Pancreas (tissue), 10 donors: ENCODE measurements around the gene PADI2. TPM values are rescaled to one million over a fixed set of nuclear protein-coding genes. Genes with fewer than 3 reads are reported as not detected.

Experiments used
- ATAC-seq, 4 donors: fragments of 200-7000 bp; cut with Tn5 transposase; one replicate each; pipeline versions ENCODE4 v1.8.0 to v1.9.1; 2020; ENCODE audit warnings: mild to moderate bottlenecking in 4 of 4, moderate library complexity in 4 of 4
- DNase-seq, 6 donors: peaks; one replicate each; pipeline ENCODE4 v3.0.0-alpha.2; 2020
- FAIRE-seq: peaks from 2 replicates; lab custom pipeline; 2012; peaks lifted over from hg19 to GRCh38; lab: Jason Lieb, UNC
- H3K27ac ChIP-seq, 4 donors: fragments of 200-600 bp; sonication (generic); 1 replicate in 3 of 4; 2 replicates in 1 of 4; pipeline versions ENCODE4 v1.5.0 to v1.8.0; 2020
- H3K27me3 ChIP-seq, 4 donors: fragments of 200-600 bp; one replicate each; pipeline ENCODE4 v1.8.0; 2021
- H3K36me3 ChIP-seq, 3 donors: fragments of 200-600 bp; sonication (generic) in 1 of 3; one replicate each; pipeline versions ENCODE4 v1.5.0 to v1.8.0; 2020 to 2021
- H3K4me1 ChIP-seq, 3 donors: fragments of 200-600 bp; one replicate each; pipeline ENCODE4 v1.8.0; 2021
- H3K4me3 ChIP-seq, 4 donors: fragments of 200-600 bp; sonication (generic) in 2 of 4; one replicate each; pipeline versions ENCODE4 v1.5.0 to v1.8.0; 2020 to 2021
- H3K9me3 ChIP-seq, 4 donors: fragments of 200-600 bp; one replicate each; pipeline ENCODE4 v1.8.0; 2021
- whole genome bisulfite sequencing, 2 donors: extraction: QIAGEN DNeasy Blood & Tissue Kit; methylation state at CpG; one replicate each; pipeline ENCODE4 v1.1.7; 2013; 5-methylcytosine and 5-hydroxymethylcytosine counted together
- intact Hi-C, 3 donors: fragments of 100-400 bp; cut with DNase I; formaldehyde crosslinking; loops; one replicate each; pipeline versions ENCODE4 v1.11.1 to v1.14.2; 2022
- polyA plus RNA-seq, 2 donors: library from polyadenylated mRNA; stranded (reverse); fragments of 200-250 nt; gene quantifications; one replicate each; pipeline ENCODE4 v1.2.3, GENCODE V29; 2013
- total RNA-seq, 6 donors: library from RNA; stranded (reverse); fragmentation: NEBNext Ultra II Directional in 4 of 6; extraction: Animal tissue kit (Norgen Biotek cat#: 25700) in 4 of 6; gene quantifications; one replicate each; pipeline versions ENCODE4 v1.2.1 to v1.2.4, GENCODE V29; 2021 to 2023
- TF ChIP-seq, protein P1 (sequence below), 4 donors: fragments of 200-600 bp; sonication (generic) in 3 of 4; IDR thresholded peaks; one replicate each; pipeline versions ENCODE4 v1.5.0 to v1.8.0; 2021; ENCODE audit warnings: antibody characterized with exemption in 4 of 4
- donor health status: healthy with polysubstance abuse.
- donor health status: DM: no; HTN: no; CAD: no; lungs with moderate emphysema.
- donor health status: DM: no; HTN: no; CAD: no.
- donor health status: control.
- donor health status: control.
- donor health status: Bipolar disorder and iron deficiency.
- donor health status: DM: yes; HTN: yes; CAD: no.
- donor health status: DM: no; HTN: no; CAD: no.
- donor health status: DM: no; HTN: no; CAD: no.
- donor health status: DM: yes; HTN: yes; CAD: no.

The PADI2 gene
- total and polyA plus RNA-seq, 8 donors = 0.42 to 10.0 (median 0.93) TPM

DNA sequence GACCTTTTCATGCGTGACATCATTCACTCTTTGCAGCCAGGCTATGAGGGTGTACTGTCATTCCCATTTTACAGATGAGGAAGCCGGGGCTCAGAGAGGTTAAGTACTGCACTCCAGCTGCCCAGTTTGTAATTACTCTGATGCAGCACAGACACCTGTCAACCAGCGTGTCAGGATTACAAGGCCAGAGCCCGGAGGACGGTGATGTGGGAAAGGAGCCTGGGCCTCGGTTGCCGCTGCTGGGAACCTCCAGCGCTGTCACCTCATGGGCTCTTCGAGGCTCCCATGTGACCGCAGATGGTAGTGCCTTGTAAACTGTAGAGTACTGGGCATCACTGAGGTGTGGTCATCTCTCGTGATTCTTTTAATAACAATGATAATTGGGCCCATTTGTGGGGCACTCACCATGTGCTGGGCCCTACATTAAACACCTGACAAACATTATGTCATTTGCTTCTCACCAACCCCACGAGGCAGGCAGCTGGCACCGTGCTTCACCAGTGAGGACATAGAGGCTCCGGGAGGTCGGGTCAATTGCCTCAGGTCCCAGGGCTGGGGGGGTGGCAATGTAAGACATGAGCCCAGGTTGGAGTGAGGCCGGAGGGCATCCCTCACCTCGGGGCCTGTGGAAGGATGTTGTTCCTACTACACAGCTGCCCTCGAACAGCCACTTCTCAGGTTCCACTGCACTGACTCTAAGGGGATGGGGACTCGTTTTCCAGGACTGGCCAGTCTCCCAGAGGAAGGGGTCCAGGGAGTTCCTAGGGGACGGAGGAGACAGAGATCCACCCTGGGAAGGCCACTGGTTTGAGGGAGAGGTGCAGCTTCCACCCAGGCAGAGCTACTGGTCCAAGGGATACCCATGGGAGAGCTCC, 42.9 kb upstream of the PADI2 start:
- ATAC-seq = no peak
- H3K36me3 ChIP-seq = no peaks in the 10 kb centered on the region
- no peak overlapping the region for H3K4me3 ChIP-seq
- no peak for DNase-seq
- H3K4me1 ChIP-seq = no peaks in the 10 kb centered on the region
- no peaks in the 10 kb centered on the region for H3K9me3 ChIP-seq
- H3K27me3 ChIP-seq = no peaks in the 10 kb centered on the region
- WGBS, 2 donors = 77 to 81% methylated on average over 20 of the region's 20 CpGs
- intact Hi-C loops = no loop called here
- TF ChIP-seq, protein P1, sequence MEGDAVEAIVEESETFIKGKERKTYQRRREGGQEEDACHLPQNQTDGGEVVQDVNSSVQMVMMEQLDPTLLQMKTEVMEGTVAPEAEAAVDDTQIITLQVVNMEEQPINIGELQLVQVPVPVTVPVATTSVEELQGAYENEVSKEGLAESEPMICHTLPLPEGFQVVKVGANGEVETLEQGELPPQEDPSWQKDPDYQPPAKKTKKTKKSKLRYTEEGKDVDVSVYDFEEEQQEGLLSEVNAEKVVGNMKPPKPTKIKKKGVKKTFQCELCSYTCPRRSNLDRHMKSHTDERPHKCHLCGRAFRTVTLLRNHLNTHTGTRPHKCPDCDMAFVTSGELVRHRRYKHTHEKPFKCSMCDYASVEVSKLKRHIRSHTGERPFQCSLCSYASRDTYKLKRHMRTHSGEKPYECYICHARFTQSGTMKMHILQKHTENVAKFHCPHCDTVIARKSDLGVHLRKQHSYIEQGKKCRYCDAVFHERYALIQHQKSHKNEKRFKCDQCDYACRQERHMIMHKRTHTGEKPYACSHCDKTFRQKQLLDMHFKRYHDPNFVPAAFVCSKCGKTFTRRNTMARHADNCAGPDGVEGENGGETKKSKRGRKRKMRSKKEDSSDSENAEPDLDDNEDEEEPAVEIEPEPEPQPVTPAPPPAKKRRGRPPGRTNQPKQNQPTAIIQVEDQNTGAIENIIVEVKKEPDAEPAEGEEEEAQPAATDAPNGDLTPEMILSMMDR (IDR thresholded peaks at IDR 0.05) = no peak
- FAIRE-seq = no peak
- no peak overlapping the region for H3K27ac ChIP-seq

DNA sequence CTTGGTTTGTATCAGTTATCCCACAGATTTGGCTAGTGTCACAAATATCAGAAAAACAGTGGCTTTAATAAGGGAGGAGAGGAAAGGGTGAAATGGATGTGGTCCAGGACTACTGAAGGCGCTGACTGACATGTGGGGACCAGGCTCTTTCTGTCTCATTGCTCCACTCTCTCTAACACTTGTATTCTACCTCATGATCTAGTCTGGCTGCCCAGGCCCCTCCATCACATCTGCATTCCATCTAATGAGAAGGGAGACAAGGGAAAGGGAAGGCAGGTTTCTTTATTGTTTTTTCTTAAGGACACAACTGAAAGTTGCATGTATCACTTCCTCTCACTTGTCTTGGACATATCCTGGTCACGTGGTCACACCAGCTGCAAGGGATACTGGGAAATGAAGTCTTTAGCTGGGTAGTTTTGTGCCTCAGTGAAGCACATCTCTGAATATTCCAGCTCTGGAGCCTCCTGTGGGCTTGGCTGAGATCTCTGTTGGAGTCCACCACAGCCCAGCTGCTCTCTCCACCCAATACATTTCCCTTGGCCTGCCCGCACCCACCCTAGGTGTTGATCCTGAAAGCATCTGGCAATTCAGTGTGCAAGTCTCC, 42.0 kb upstream of the PADI2 start:
- WGBS, 2 donors = 77 to 84% methylated on average over 3 of the region's 3 CpGs
- Histone ChIP-seq H3K27me3 (no peaks in the 10 kb centered on the region), H3K9me3 (no peaks in the 10 kb centered on the region), H3K4me1 (no peaks in the 10 kb centered on the region), H3K27ac (no peak overlapping the region), H3K36me3 (no peaks in the 10 kb centered on the region), H3K4me3 (no peak overlapping the region)
- ATAC-seq (no peak), DNase-seq (no peak), FAIRE-seq (no peak)
- intact Hi-C loops = no loop called here
- TF ChIP-seq, protein P1 (IDR thresholded peaks at IDR 0.05) = no peak

DNA sequence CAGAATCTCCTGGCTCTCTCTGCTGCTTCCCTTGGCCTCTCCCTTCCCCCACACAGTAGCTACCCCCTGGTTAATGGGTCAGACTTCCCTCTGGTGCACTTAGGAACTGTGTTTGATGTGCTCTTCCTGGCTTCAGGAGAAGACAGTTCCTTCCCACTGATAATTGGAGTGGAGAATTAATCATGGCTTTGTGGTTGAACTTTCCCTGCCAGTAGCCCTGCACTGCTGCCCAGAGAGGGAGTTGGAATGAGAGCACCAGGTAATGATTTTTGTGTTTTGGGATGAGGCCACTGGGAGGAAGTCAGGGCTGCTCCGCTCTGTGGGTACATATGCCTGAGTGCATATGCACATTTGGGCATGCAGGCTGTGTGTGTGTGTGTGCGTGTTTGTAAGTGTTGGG, 39.7 kb upstream of the PADI2 start:
- TF ChIP-seq, protein P1 (IDR thresholded peaks at IDR 0.05) = no peak
- Histone ChIP-seq H3K9me3 (no peaks in the 10 kb centered on the region), H3K36me3 (no peaks in the 10 kb centered on the region), H3K4me1 (no peaks in the 10 kb centered on the region), H3K27me3 (no peaks in the 10 kb centered on the region), H3K27ac (no peak overlapping the region), H3K4me3 (no peak overlapping the region)
- WGBS, 2 donors = 92 to 97% methylated on average over 2 of the region's 2 CpGs
- DNase-seq (no peak), FAIRE-seq (no peak), ATAC-seq (no peak)
- intact Hi-C loops = no loop called here

DNA sequence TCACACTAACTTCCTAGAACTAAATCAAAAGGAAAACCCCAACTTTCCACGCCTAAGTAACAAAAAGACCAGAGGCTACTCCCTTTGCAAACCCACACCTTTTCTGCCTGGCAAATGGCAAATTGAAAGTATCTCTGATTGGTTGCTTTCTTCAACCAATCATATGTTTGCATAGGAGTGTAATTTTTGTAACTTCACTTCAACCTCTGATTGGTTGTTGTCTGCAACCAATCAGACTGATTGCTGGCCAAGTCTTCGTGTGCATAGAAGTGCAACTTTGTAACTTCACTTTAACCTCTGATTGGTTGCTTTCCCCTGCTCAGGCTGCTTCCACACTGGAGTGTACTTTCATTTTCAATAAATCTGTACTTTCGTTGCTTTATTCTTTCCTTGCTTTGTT, 36.9 kb upstream of the PADI2 start:
- Histone ChIP-seq H3K4me3 (no peak overlapping the region), H3K27me3 (no peaks in the 10 kb centered on the region), H3K27ac (no peak overlapping the region), H3K4me1 (no peaks in the 10 kb centered on the region), H3K36me3 (no peaks in the 10 kb centered on the region), H3K9me3 (no peaks in the 10 kb centered on the region)
- TF ChIP-seq, protein P1 (IDR thresholded peaks at IDR 0.05) = no peak
- DNase-seq = no peak
- no peak for ATAC-seq
- WGBS, 2 donors = 60 to 66% methylated on average over 3 of the region's 3 CpGs
- intact Hi-C loops = no loop called here
- no peak for FAIRE-seq
